GM23248 (cell line): ENCODE data around the gene MED12L.

Source experiments
- EZH2 ChIP-seq: fragments of 200-600 bp; sonication (generic); IDR thresholded peaks from 2 replicates; pipeline ENCODE4 v1.6.1; 2018; ENCODE audit warnings: antibody characterized with exemption, mild to moderate bottlenecking; ENCODE audit not compliant: insufficient read depth, poor library complexity, severe bottlenecking
- EZH2phosphoT487 ChIP-seq: fragments of 200-600 bp; sonication (generic); IDR thresholded peaks from 2 replicates; pipeline ENCODE4 v1.6.1; 2018; ENCODE audit warnings: antibody characterized with exemption, moderate library complexity, mild to moderate bottlenecking, low read depth; ENCODE audit not compliant: insufficient read depth

DNA sequence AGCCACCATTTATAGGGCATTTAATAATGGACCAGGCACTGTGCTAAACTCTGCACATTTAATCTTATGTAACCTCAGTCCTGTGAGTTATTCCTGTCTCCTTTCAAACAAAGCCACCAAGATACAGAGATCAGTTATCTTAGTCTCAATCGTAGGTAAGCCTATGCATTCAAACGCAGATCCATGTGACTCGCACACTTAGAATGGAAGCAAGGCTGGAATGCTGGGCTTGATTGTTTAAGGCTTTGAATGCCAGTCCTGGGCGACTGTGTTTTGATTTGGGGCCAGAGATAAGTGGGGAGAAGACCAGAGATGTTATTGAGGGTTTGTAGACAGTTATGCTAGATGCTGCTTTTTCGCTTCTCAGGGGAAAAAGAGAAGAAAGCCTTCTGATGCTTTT lies 22.2 kb downstream of the MED12L start:
- TF ChIP-seq EZH2phosphoT487 = no peak
- no peak for TF ChIP-seq EZH2
